Esophagus squamous epithelium (tissue), 5 donors: ENCODE results near the gene TMEM165. TPM values are rescaled to one million over a fixed set of nuclear protein-coding genes. Genes with fewer than 3 reads are reported as not detected.
"Not testable (repeated sequence)": the region's sequence is repeated elsewhere in the genome, so short reads cannot be mapped to it uniquely, and the experiment has no call there.

Experiments
- DNase-seq: peaks from one replicate; lab custom pipeline; 2025; lab: John Stamatoyannopoulos, UW
- H3K27ac ChIP-seq, 4 donors: fragments of 200-600 bp; sonication (generic); one replicate each; pipeline ENCODE4 v1.5.1; 2016 to 2019; ENCODE audit warnings: mild to moderate bottlenecking in 1 of 4
- H3K27me3 ChIP-seq, 4 donors: fragments of 200-600 bp; sonication (generic); 1 replicate in 3 of 4; 2 replicates in 1 of 4; pipeline versions ENCODE4 v1.5.1 to v1.6.0; 2017 to 2021; ENCODE audit warnings: antibody characterized with exemption in 1 of 4
- H3K36me3 ChIP-seq, 3 donors: fragments of 200-600 bp; sonication (generic); one replicate each; pipeline ENCODE4 v1.5.1; 2016 to 2019
- H3K4me1 ChIP-seq, 3 donors: fragments of 200-600 bp; sonication (generic); one replicate each; pipeline ENCODE4 v1.5.1; 2017 to 2019
- H3K4me3 ChIP-seq, 4 donors: fragments of 200-600 bp; sonication (generic); 1 replicate in 3 of 4; 2 replicates in 1 of 4; pipeline ENCODE4 v1.5.1; 2016 to 2019; ENCODE audit warnings: mild to moderate bottlenecking in 2 of 4, moderate library complexity in 1 of 4
- H3K9me3 ChIP-seq, 3 donors: fragments of 200-600 bp; sonication (generic); one replicate each; pipeline ENCODE4 v1.5.1; 2016 to 2019
- POLR2A ChIP-seq, 4 donors: fragments of 450-650 bp; IDR thresholded peaks; one replicate each; pipeline ENCODE4 v1.6.1; 2017; ENCODE audit warnings: antibody characterized with exemption in 4 of 4, mild to moderate bottlenecking in 4 of 4, moderate library complexity in 3 of 4
- WGBS, 2 donors: methylation state at CpG; one replicate each; pipeline ENCODE4 v1.1.5; 2018; 5-methylcytosine and 5-hydroxymethylcytosine counted together
- intact Hi-C: fragments of 100-400 bp; cut with DNase I; formaldehyde crosslinking; loops from one replicate; pipeline ENCODE4 v1.15.0; 2022
- total RNA-seq, 4 donors: library from RNA; depleted of rRNA; stranded (reverse); fragments of >200 nt; gene quantifications; one replicate each; pipeline ENCODE4 v1.1.0, GENCODE V29; 2016
- TF ChIP-seq, protein P1 (sequence below), 6 experiments: fragments of 450-650 bp in 4 of 6; fragments of 200-600 bp in 2 of 6; sonication (generic) in 2 of 6; IDR thresholded peaks; one replicate each; pipeline ENCODE4 v1.5.1; 2016 to 2019; ENCODE audit warnings: antibody characterized with exemption in 6 of 6, mild to moderate bottlenecking in 4 of 6, moderate library complexity in 4 of 6
- donor health status: DM: yes; HTN: yes; CAD: no.

Gene TMEM165
- total RNA-seq, 4 donors from 2014 or later: 136 to 276 (median 179) TPM

DNA sequence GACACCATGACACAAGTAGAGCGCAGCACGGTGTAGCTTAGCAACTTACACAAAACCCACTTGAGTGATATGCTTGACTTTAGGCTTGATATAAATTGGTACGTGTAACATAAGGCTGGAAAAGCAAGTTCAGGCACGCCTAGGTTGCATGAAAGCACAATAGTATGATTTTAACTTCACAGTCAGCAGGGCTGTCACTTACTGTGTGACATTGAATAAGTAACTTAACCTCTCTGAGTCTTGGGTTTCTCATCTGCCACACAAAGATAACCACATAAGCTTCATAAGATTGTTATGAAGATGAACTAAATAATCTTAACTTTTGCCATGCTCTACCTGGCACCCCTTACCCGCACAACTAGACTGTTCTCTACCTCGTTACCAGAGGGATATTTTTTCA is 40.2 kb upstream of the TMEM165 start:
- intact Hi-C loops: no loop called here
- DNase-seq: no peak
- WGBS, 2 donors: 55 to 62% methylated on average over 6 of the region's 6 CpGs
- Histone ChIP-seq H3K4me3 (no peak overlapping the region), H3K4me1 (peaks cover 39 to 80% (median 42%) of the 10 kb centered on the region in 3 donors), H3K36me3 (peaks cover 0 to 11% (median 0%) of the 10 kb centered on the region in 3 donors), H3K9me3 (no peaks in the 10 kb centered on the region), H3K27ac (peak overlapping the region in 3 of 4 donors; percentile 29 to 87 (median 84)), H3K27me3 (no peaks in the 10 kb centered on the region)
- TF ChIP-seq POLR2A (IDR thresholded peaks at IDR 0.05): no peak
- TF ChIP-seq, protein P1, sequence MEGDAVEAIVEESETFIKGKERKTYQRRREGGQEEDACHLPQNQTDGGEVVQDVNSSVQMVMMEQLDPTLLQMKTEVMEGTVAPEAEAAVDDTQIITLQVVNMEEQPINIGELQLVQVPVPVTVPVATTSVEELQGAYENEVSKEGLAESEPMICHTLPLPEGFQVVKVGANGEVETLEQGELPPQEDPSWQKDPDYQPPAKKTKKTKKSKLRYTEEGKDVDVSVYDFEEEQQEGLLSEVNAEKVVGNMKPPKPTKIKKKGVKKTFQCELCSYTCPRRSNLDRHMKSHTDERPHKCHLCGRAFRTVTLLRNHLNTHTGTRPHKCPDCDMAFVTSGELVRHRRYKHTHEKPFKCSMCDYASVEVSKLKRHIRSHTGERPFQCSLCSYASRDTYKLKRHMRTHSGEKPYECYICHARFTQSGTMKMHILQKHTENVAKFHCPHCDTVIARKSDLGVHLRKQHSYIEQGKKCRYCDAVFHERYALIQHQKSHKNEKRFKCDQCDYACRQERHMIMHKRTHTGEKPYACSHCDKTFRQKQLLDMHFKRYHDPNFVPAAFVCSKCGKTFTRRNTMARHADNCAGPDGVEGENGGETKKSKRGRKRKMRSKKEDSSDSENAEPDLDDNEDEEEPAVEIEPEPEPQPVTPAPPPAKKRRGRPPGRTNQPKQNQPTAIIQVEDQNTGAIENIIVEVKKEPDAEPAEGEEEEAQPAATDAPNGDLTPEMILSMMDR (IDR thresholded peaks at IDR 0.05): no peak

DNA sequence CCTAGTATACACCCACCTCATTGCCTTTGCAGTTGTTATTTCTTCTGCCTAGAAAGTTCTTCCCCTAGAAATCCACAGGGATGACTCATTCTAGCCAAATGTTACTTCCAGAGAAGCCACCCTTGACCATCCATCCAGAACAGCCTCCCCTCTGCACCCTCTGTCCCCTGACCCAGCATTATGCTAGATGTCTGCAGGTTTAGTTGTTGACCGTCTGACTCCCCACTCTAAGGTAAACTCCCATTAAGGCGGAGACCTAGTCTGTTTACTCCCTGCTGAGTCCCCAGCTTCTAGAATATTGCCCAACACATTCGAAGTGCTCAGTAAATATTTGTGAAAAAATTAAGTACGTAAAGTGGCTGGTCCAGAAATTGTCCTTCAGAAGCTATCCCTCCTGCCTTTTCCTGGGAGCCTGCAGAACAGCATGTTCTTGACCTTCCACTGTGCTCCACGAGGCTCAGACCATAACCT is 38.7 kb upstream of the TMEM165 start:
- WGBS, 2 donors: 58 to 69% methylated on average over 5 of the region's 5 CpGs
- no peaks in the 10 kb centered on the region for H3K27me3 ChIP-seq
- peaks cover 35 to 78% (median 41%) of the 10 kb centered on the region in 3 donors for H3K4me1 ChIP-seq
- no peak for DNase-seq
- H3K36me3 ChIP-seq: peaks cover 0 to 11% (median 0%) of the 10 kb centered on the region in 3 donors
- TF ChIP-seq POLR2A (IDR thresholded peaks at IDR 0.05): no peak
- TF ChIP-seq, protein P1 (IDR thresholded peaks at IDR 0.05): no peak
- H3K27ac ChIP-seq: peak overlapping the region; percentile 5 to 87 (median 60)
- no peaks in the 10 kb centered on the region for H3K9me3 ChIP-seq
- intact Hi-C loops: no loop called here
- no peak overlapping the region for H3K4me3 ChIP-seq

DNA sequence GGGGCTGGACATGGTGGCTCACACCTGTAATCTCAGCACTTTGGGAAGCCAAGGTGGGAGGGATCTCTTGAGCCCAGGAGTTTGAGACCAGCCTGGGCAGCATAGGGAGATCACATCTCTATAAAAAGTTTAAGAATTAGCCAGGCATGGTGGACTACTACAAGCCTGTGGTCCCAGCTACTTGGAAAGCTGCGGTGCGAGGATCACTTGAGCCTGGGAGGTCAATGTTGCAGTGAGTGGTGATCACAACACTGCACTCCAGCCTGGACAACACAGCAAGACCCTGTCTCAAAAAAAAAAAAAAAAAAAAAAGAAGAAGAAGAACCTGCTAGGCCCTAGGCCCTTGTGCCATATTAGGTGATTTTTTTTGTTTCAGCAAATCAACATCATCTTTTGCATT is 37.5 kb upstream of the TMEM165 start:
- Histone ChIP-seq H3K36me3 (peaks cover 0 to 8% (median 0%) of the 10 kb centered on the region in 3 donors), H3K4me1 (peaks cover 34 to 74% (median 41%) of the 10 kb centered on the region in 3 donors), H3K27me3 (no peaks in the 10 kb centered on the region), H3K27ac (peak overlapping the region in 3 of 4 donors; percentile 73 to 87 (median 84)), H3K9me3 (no peaks in the 10 kb centered on the region), H3K4me3 (no peak overlapping the region)
- WGBS, 2 donors: 87 to 100% methylated on average over 2 of the region's 2 CpGs
- intact Hi-C loops: no loop called here
- DNase-seq: no peak
- TF ChIP-seq, protein P1 (IDR thresholded peaks at IDR 0.05): no peak

DNA sequence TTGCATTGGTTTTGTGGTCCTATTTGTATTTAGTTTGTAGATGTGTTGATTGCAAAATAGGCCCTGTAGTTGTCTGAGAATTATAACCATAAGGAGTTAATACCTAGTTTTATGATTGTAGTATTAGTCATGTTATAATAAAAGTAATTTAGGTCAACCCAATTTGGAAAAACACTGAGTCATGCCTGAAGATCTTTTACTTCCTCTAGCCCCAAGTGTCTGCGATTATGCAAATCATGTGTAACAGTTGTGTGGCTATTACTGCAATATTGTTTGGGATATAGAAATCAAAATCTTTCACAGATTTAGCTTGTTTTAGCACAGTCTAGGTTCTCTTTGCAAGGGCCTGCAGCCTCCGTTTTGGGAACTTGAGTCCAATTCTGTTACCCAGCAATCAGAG is 37.1 kb upstream of the TMEM165 start:
- no peak for TF ChIP-seq POLR2A (IDR thresholded peaks at IDR 0.05)
- TF ChIP-seq, protein P1 (IDR thresholded peaks at IDR 0.05): no peak

DNA sequence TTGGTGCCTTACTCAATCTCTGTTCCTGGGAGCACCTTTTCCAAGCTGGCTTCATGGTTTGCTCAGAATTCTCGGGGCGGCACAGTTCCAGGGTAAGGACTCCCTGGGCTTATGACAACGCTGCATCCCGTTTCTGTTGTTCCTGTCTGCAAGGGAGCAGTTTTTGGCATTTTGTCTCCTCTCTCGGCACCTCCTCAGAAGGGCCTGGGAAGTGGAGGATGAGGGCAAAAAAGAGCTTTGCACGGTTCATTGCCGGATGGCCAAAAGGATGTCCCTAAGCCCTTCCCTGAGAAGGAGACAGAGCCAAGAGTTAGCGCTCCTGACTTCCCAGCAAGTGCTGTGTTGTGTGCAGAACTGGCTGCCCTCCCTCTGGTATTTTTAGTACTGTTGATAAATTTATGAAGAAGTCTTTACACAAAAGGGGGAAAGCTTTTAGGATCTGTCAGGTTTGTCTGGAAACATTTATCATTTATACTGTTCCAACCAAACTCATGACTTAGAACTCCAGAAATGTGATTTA is 36.3 kb upstream of the TMEM165 start:
- H3K4me1 ChIP-seq: peaks cover 38 to 82% (median 41%) of the 10 kb centered on the region in 3 donors
- H3K9me3 ChIP-seq: no peaks in the 10 kb centered on the region
- H3K27ac ChIP-seq: peak overlapping the region; percentile 67 to 87 (median 78)
- no peaks in the 10 kb centered on the region for H3K36me3 ChIP-seq
- TF ChIP-seq, protein P1 (IDR thresholded peaks at IDR 0.05): no peak
- TF ChIP-seq POLR2A (IDR thresholded peaks at IDR 0.05): no peak
- intact Hi-C loops: no loop called here
- peak overlapping the region in 2 of 4 donors; percentile 8 to 29 for H3K4me3 ChIP-seq
- no peak for DNase-seq
- no peaks in the 10 kb centered on the region for H3K27me3 ChIP-seq
- WGBS, 2 donors: 20 to 30% methylated on average over 6 to 7 of the region's 8 CpGs

More for the DNA sequence above, 37.1 kb upstream of the TMEM165 start:
- intact Hi-C loops: no loop called here
- Histone ChIP-seq H3K27ac (peak overlapping the region; percentile 67 to 87 (median 78)), H3K9me3 (no peaks in the 10 kb centered on the region), H3K4me3 (peak overlapping the region in 1 of 4 donors; percentile 29), H3K36me3 (peaks cover 0 to 4% (median 0%) of the 10 kb centered on the region in 3 donors), H3K27me3 (no peaks in the 10 kb centered on the region), H3K4me1 (peaks cover 38 to 76% (median 41%) of the 10 kb centered on the region in 3 donors)
- DNase-seq: no peak
- 2 to 7% methylated on average over 2 of the region's 2 CpGs for whole genome bisulfite sequencing, 2 donors

DNA sequence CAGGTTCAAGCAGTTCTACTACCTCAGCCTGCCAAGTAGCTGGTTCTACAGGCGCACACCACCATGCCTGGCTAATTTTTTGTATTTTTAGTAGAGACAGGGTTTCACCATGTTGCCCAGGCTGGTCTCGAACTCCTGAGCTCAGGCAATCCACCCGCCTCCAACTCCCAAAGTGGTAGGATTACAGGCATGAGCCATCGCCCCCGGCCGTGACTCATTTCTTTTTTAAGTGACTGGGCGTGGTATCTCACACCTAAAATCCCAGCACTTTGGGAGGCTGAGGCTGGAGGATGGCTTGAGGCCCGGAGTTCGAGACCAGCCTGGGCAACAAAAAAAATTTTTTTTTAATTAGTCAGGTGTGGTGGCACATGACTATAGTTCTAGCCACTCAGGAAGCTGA is 32.8 kb upstream of the TMEM165 start:
- Histone ChIP-seq H3K4me1 (peaks cover 25 to 52% (median 26%) of the 10 kb centered on the region in 3 donors), H3K27ac (peak overlapping the region in 2 of 4 donors; percentile 40 to 60), H3K36me3 (peaks cover 0 to 13% (median 0%) of the 10 kb centered on the region in 3 donors)
- H3K9me3 ChIP-seq, H3K27me3 ChIP-seq, DNase-seq, H3K4me3 ChIP-seq, intact Hi-C loops: not testable (repeated sequence)
- 52 to 89% methylated on average over 3 to 5 of the region's 9 CpGs for WGBS, 2 donors
